Cerebellar cortex (tissue), 1 donor: ENCODE results near the gene PALM.
"Not testable (repeated sequence)": the region's sequence is repeated elsewhere in the genome, so short reads cannot be mapped to it uniquely, and the experiment has no call there.

ENCODE experiments used
- DNase-seq: peaks from one replicate; pipeline ENCODE4 v3.0.0-alpha.2; 2015; ENCODE audit warnings: low spot score

PALM gene

DNA sequence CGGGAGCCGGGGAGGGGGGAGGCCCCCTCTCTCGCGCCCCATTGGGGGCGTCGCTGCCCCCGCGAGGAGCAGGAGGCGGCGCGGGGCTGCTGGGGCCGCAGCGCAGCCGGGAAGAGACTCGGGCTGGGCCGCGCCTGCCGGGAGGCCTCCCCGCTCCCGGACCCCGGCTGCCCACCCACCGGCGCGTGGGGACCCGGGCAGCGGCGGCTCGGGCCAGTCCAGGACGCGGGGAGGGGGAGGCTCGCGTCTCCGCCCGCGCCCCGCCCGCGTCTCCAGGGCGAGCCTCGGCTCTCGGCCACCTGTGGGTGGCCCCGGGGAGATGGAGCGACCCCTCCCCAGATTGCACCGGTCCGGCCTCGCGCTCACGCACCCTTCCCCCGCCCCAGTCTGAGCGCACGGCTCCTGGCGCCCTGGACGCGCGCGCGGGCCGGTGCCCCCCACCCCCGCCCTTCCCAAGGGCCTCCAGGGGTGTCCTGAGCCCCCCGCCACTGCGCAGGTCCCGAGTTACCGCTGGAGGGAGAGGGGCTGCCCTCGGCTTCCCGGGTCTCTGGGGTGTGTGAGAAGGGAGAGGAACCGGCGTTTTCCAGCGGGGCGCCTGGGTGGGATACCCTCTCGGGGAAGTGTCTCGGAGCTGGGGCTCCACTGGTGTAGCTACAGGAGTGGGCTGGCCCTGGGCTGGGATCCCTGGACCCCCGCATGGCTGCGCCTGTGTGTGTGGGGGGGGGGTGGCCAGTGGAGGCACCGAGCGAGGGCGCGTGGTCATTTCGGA is 645 bp downstream of the PALM start:
- DNase-seq = no peak

DNA sequence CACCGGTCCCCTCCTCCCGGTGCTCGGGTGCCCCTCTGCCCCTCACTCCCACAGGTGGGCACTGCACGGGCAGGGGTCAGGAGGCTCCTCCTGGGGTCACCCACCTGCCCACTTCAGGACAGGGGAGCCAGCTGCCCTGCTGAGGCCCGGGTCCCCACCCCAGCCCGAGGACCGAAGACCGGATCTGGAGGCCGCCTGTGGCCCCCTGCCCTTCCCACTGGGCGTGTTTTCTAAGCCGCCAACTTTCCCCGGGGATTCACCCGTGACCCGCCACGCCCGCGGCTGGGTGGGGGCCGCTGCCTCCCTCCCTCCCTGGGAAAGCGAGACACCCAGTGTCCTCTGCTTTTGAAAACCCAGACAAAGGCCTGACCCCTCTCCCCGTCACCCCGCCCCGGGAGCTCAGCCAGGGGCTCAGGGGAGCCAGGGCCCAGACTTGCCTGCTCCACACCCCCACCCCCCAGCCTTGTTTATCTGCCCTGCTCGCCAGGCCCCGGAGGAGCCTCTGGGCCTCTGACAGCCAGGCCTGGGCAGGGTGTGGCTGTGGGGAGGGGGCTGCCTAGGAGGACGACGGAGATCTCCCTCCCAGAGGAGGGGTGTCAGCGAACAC is 1.3 kb downstream of the PALM start:
- no peak for DNase-seq

DNA sequence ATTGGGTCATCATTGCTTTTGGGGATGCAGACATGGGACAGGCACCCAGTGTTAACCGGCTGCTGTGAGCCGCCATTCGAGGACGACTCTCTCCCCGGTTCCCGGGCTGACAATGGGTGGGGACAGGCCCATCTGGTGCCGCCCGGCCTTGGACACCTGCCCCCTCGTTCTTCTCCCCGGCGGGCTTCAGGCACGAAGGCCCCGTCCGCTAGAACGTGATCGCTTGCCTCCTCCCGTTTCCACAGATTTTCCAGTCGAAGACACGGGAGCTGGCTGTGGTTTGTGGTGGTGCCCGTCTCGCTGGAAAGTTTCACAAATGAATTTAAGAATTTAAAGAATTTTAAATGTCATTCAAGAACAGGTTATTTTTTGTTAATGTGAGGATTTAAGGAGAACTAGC is 2.0 kb downstream of the PALM start:
- DNase-seq = peak; percentile 38

DNA sequence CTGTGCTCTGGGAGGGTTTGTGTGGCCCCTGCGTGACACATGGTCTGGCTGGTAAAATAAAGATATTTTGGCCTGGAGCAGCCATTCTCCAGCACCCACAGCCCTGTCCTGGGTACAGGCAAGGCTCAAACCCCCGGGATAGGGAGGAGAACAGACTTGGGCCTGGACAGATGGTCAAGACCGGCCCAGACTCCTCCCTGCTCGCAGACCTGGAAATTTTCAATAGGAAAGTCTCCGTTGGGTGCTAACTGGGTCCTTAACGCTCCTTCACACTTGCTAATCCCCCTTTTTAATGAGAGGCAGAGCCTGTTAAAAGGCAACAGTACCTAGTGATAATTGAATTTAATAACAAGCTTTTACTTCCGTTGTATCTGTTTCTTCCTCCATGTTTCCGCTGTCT is 2.5 kb downstream of the PALM start:
- DNase-seq = peak; percentile 37

DNA sequence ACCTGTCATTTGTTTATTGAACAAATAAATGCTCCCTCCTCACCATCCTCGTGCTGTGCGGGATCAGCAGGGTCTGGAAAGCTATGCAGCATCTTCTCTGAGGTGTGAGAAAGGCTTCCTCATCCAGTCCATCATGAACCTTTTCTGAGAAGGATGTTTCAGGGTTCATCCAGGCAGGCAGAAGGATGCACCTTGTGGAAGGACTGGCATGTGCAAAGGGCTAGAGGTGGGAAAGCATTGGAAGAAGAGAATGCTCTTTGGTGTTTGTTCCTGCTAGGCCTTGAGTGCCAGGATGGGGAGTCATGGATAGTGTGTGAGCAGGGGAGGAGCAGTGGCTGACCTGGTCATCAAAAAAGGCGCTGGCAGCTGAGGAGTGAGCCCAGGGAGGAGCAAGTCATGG is 6.6 kb downstream of the PALM start:
- DNase-seq = no peak

DNA sequence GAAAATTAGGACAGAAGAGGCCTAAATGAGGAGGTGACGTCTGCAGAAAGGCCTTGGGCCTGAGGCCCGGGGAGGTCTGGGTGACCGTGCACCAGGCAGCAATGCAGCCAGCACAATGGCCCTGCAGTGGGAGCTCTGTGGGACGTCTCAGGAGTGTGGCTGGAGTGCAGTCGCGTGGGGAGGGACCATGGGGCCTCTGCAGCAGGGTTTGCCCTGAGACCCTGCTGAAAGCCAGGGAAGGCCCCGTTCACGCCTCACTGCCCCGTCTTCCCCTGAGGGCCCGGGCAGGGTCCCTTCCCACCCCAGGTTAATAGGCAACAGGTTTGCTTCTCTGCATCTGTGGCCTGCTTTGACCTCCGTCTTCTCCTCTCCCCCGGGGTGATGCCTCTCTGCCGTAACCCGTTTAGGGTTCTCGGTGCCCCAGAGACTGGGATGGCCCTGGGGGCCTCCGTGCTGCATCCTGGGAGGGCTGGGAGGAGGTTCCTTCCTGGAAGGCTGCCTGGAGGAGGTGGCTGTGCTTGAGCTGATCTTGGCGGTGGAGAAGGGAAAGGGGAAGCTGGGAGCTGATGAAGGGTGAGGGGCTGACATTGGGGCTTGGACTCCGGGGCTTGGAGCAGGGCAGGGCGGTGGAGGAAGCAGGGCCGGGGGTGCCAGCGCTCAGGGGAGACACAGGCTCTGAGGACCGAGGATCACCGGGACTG is 9.7 kb downstream of the PALM start:
- DNase-seq = no peak

DNA sequence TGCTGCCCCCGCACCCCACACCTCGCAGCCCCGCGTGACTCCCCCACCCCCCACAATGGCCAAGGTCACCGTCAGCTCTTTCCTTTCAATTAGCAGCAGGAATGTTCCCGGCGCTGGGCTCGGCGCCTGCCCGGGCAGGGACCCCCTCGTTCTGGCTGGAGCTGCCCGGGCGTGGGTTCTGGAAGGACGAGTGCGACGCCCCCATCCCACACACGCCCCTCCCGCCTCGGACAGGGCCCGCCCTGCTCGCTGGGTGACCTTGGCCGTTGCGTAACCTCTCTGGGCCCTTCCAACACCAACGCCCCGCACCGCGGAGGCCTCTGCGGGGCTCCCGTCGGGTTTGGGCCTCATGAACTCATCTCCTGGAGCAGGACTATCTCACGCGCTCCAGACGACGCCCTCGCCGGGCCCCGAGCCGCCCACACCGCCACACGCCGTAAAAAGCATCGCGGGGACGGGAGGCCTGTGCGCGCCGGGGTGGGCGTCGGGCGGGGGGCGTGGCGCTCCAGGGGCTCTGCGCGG is 10.3 kb downstream of the PALM start:
- no peak for DNase-seq

DNA sequence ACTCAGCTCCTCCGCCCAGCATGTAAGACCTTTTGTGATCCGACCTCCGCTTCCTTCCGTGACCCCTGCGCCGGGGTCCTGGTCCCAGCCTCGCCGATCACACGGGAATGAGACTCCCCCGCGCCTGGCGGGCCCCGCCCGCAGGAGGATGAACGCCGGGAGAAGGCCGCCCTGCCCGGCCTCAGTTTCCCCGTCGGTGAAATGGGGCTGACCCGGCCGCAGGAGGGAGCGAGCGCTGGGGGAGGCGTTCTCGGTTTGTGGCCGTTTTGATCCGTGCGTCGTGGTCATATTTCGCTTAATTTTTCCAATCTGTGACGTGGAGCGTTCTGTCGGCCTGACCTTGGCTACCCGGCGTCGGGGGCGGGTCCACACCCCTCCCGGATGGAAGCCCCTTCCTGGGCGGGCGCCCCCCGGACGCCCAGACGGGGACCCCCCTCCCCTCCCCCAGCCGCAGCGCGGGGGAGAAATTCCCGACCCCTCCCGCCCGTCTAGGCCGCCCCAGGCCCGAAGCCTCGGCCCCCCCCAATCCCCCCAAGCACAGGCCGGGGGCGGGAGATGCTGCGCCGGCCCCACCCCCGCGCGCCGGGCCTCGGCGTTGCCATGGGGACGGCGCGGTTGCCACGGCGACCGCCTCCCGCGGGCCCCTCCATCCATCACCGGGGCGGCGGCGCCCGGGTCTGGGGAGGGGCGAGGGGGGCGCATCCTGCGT is 11.1 kb downstream of the PALM start:
- no peak for DNase-seq

DNA sequence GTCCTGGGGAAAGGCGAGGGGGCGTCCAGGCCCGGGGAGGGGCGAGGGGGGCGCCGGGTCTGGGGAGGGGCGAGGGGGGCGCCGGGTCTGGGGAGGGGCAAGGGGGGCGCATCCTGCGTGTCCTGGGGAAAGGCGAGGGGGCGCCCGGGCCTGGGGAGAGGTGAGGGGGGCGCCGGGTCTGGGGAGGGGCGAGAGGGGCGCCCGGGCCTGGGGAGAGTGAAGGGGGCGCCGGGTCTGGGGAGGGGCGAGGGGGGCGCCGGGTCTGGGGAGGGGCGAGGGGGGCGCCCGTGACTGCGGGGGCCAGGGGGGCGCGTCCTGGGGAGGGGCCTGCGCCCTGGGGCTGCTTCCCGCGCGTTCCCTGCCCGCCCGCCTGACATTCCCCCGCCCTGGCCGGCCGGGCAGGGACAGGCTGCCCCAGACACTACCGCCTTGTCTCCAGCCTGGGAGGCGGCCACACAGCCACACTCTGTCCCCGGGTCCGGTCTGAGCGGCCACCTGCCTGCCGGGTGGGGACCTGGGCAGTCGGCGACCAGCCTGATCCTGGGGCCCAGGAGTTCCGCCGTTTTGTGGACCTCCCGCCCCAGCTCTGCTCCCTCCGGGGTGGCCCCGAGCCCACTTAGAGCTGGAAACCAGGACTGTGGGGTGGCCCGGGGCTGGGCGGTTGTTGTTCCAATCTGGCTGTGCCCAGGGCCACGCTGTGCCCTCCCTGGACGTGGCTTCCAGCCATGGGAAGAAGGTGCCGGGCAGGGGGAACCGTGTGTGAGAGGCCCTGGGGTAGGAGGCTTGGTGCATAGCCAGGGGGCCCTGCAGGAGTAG is 11.8 kb downstream of the PALM start:
- DNase-seq = no peak

DNA sequence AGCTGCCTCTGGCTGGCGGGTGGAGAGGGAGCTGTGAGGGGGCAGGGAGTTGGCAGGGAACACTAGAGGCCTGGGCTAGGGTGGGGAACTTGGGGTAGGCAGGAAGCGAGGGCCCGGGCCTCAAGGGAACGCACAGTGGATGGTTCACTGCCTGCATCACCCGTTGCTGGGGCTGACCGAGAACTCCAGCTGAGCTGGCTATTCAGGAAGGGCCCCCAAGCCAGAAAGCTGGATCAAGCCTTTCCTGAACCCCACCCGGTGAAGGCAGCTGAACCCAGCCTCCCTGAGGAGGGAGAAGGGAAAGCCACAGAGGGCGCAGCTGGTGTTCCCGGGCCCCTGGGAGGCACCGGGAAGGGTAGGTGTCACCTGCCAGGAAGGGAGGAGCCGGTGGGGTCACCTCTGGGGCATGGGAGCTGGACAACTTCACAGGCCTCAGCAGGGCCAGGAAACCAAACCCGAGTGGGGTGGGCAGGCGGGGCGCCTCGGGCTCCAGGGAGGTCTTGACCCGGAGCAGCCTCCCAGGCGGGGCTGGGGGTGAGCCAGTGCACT is 13.9 kb downstream of the PALM start:
- DNase-seq = no peak

DNA sequence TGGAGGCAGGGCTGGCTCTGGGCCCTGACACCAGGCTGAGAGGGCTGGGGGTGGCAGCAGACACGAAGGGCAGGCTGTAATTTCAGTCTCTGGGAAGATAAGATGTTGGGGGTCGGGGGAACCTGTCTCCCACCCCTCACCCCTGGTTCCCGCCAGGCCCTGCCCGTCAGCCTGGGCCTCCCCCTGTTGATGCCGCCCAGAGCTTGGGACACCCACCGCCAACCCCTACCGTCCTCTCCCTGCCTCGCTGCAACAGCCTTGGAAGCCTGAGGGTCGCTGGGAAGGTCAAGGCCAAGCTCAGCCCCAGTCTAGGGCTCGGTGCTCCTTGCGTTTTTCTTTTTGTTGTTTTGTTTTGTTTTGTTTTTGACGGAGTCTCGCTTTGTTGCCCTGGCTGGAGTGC is 14.5 kb downstream of the PALM start:
- DNase-seq = no peak

DNA sequence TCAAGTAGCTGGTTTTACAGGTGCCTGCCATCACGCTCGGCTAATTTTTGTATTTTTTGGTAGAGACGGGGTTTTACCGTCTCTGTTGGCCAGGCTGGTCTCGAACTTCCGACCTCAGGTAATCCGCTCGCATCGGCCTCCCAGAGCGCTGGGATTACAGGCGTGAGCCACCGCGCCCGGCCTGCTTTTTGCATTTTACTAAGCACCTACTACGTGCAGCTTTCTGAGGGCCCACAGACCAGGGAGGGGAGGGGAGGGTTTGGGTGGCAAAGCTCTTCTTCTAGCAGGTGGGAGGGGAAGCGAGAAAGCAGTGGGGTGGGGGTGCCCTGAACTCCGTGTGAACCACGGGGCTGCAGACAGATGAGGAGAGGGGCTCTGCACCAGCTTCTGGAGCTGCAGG is 15.0 kb downstream of the PALM start:
- no peak for DNase-seq

DNA sequence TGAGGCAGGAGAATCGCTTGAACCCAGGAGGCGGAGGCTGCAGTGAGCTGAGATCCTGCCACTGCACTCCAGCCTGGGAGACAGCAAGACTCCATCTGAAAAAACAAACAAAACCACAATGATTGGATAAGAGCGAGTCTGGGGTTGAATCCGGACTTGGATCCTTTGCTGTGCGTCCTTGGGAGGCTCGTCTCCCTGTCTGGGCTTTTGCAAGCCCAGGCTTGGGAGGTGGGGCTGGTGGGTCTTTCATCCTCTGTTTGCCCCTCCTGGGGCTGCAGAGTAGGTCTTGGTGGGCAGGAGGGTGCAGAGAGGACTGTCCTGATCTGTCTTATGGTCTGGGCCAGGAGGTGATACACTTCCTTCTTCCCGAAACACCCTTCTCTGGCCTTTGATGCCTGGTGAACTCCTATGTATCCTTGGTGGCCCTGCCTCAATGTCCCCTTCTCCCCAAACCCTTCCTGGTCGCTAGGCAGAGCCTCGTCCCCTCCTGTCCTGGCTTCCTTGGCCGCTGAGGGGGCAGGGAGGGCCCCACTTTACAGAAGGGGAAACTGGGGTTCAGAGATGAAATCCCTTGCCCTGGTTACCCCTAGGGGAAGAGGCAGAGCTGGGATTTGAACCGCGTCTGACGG is 16.8 kb downstream of the PALM start:
- DNase-seq = no peak

DNA sequence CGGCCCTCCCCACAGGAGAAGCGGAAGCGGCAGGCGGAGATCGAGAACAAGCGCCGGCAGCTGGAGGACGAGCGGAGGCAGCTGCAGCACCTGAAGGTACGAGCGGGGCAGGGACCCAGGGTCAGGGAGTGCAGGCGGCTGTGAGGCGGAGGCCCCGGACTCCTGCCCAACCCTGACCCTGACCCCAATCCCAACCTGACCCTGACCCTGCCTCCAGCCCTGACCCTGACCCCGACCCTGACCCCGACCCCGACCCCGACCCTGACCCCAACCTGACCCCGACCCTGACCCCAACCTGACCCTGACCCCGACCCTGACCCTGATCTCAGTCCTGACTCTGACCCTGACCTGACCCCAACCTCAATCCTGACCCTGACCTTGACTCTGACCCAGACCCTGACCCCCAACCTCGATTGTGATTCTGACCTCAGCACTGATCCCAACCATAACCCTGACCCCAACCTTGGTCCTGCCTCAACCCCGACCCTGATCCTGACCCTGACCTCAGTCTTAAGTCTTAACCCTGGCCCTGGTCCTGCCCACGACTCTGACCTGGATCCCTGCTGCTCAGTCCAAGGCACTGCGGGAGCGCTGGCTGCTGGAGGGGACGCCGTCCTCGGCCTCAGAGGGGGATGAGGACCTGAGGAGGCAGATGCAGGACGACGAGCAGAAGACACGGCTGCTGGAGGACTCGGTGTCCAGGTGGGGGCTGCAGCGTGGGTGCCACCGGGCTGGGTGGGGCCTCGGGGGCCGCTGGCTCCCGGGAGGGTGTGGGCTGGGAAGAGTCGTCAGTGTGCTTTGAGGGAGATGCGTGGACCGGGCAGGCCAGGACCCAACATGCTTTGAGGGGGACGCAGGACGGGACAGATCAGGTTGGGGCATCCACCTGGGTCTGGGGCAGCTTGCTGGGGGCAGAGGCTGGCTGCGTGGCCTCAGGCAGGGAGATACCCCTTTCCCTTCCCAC is 18.5 kb downstream of the PALM start:
- no peak for DNase-seq

DNA sequence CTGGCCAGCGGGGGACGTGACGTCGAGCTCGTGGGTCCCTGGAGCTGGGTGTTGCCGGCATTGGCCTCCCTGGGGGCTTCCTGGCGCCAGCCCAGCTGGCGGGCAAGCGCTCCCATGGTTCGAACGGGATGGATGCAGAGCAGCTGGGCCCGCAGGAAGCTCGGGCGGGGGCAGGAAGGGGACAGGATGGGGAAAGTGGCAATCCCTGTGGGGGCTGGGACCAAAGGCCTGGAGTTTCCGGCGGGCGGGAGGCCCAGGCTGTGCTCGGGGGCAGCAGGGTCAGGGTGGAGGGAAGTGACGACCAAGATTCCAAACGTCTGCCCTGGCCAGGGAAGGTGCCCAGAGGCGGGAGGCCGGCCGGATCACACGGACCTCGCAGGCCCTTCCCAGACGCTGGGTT is 19.3 kb downstream of the PALM start:
- DNase-seq = no peak

DNA sequence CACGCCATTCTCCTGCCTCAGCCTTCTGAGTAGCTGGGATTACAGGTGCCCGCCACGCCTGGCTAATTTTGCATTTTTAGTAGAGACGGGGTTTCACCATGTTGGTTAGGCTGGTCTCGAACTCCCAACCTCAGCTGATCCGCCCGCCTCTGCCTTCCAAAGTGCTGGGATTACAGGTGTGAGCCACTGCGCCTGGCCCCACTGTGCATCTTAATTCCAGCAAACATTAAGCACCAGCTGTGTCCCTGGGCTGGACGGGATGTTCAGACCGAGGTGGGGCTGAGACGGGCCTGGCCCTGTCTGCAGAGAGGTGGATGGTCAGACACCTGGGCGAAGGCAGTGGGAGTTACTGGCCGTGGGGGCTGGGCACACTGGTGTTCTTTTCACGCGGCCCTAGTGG is 20.8 kb downstream of the PALM start:
- DNase-seq = not testable (repeated sequence)

DNA sequence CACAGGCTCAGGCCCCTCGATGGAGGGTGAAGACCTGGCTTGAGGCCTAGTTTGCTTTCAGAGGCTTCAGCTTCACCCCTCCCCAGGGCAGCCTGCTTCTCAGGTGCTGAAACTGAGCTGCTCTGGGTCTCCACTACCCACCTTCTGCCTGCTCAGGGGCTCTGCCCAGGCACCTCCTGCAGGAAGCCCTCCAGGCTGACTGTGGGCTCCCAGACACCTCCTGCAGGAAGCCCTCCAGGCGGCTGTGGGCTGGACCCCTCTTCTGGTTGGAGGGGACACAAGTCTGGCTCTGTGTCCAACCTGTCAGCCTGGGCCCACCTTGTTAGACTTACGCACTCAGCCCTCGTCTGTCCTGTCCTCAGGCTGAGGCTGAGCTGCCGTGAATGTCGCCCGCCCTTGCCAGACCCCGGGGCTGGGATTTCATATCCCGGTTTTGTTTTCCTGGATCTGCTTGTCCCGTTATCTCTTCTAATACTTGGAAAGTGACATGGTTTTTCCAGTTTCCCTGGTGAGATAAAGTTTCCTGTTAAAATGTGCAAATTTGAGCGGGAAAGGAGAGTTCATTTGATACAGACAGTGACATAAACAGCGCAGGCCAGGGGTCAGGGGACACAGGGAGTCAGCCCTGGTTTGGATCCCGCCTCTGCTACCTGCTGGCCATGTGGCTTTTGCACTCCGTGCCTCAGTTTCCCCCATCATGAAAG is 21.4 kb downstream of the PALM start:
- DNase-seq = no peak

DNA sequence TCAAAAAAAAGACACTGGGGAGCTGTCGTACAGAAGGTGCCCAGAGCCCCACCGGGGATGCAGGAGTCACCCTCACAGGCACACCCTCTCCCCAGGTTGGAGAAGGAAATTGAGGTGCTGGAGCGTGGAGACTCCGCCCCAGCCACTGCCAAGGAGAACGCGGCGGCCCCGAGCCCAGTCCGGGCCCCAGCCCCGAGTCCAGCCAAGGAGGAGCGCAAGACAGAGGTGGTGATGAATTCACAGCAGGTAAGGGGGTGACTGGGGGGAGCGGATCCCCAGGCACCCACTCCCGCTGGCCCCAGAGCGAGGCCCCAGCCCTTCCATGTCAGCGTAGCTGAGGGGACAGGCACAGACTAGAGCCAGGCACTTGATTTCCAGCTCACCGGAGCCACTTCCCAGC is 22.3 kb downstream of the PALM start:
- DNase-seq = no peak
